NCI-H2171 (cell line): Measurements from ENCODE around the gene TOMM20.
"Not testable (repeated sequence)": the region's sequence is repeated elsewhere in the genome, so short reads cannot be mapped to it uniquely, and the experiment has no call there.

Experiments
- DNase-seq: peaks from one replicate; lab custom pipeline; 2025; lab: John Stamatoyannopoulos, UW

TOMM20 gene

DNA sequence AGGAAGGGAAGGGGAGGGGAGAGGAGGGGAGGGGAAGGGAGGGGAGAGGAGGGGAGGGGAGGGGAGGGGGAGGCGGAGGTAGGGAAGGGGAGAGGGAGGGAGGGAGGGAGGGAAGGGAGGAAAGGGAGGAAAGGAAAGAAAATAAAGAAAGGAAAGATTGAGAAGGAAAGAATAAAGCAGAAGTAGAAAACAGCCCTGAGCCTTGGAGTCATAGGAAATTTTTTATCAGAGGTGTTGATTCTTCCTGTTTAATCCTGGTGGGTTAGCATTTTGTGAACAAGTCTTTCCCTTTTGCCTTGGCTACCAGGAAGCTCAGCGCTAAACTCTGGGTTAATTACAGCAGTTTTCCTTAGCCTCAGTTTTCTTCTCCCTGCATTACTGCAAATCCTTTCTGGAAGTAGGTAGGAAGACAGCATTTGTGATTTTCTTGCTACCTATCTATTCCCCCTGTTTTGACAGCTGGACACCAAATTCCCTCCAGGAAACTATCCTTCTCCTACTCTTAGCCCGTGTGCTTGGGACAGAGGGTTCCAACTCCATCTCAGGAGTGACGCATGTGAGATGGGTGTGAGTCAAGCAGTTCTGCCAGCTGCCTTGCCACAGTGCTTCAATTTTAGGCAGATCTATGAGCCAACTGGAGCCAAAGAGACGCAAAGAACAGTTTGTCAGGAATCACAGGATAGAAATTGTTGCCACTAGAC, 26.9 kb downstream of the TOMM20 start:
- DNase-seq, result no peak

DNA sequence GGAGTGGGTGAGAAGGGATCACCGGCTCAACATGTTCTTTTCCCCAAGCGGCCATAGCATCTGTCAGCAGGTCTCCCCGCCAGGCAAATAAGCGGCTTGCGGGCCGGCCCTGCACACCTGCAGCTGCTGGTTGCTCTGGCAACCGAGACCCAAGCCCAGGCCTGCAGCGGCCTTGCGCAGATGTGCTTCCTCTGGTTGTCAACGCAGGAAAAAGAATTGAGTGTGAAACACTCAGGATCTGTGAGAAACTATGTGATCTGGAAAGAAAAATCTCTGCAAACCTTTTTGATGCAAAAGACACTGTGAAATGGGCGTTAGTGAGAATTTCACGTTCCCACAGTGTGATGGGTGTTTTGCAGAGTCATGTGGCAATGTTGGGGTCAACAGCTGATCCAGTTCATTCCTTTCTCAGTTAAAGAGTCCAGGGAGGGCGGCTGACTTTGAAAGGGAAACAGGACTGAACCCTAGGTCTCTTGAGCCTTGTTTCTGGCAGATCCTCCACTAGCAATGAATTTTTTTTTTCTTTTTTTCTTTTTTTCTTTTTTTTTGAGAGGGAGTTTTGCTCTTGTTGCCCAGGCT, 28.4 kb downstream of the TOMM20 start:
- no peak for DNase-seq

DNA sequence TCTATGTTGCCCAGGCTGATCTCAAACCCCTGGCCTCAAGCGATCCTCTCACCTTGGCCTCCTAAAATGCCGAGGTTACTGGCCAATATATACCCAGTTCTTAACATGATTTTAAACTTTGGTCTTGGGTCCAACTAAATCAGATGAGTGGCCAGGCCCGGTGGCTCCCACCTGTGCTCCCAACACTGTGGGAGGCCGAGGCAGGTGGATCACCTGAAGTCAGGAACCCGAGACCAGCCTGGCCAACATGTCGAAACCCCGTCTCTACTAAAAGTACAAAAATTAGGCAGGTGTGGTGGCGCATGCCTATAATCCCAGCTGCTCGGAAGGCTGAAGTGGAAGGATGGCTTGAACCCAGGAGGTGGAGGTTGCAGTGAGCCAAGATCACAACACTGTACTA, 29.6 kb downstream of the TOMM20 start:
- no peak for DNase-seq

DNA sequence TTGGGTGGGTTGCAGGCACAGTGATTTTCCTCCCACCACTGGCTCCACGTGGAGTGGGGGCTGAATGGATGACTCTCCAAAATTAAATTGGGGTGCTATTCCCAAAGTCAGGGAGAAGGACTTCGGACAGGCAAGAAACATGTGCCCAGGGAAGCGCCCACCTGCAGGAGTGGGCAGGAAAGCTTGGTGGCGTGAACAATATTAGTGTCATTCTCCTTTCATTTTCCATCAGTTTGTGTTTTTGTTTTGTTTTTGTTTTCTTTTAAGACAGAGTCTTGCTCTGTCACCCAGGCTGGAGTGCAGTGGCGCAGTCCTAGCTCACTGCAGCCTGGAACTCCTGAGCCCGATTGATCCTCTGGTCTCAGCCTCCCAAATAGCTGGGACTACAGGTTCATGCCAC, 30.1 kb downstream of the TOMM20 start:
- DNase-seq, result no peak

DNA sequence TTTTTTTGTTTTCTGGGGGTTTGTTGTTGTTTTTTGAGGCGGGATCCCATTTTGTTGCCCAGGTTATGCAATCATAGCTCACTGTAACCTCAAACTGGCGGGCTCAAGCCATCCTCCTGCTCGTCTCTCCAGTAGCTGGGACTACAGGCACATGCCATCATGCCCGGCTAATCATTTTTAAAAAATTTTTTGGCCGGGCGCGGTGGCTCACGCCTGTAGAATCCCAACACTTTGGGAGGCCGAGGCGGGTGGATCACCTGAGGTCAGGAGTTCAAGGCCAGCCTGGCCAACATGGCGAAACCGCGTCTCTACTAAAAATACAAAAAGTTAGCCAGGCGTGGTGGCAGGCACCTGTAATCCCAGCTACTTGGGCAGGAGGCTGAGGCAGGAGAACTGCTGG, 31.1 kb downstream of the TOMM20 start:
- not testable (repeated sequence) for DNase-seq

DNA sequence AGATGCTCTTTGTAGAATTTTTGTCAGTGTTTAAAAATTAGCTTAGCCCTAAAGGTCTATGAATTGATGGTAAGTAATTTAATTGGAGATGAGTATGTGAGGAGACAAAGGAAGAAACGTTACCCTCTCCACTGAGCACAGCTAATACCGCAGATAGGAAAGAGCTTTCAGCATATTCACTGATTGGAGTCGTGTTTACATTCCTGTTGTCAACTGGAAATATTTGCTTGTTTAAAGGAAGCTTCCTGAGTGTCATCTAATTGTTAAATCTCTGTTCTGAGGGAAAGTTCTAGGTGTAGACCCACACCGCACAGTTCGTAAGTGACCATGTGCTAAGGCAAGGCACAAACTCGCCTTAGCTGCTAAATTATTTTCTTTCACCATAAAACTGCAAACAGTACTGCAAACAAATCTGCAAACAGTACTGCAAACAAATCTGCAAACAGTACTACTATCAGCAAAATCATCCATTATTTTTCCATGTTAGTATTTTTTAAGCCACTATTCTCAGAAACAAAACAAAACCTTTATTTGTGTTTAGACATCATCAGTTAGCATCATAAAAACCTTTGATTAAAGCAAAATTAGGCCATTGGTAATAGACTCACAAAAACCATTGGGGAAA, 32.6 kb downstream of the TOMM20 start:
- no peak for DNase-seq

DNA sequence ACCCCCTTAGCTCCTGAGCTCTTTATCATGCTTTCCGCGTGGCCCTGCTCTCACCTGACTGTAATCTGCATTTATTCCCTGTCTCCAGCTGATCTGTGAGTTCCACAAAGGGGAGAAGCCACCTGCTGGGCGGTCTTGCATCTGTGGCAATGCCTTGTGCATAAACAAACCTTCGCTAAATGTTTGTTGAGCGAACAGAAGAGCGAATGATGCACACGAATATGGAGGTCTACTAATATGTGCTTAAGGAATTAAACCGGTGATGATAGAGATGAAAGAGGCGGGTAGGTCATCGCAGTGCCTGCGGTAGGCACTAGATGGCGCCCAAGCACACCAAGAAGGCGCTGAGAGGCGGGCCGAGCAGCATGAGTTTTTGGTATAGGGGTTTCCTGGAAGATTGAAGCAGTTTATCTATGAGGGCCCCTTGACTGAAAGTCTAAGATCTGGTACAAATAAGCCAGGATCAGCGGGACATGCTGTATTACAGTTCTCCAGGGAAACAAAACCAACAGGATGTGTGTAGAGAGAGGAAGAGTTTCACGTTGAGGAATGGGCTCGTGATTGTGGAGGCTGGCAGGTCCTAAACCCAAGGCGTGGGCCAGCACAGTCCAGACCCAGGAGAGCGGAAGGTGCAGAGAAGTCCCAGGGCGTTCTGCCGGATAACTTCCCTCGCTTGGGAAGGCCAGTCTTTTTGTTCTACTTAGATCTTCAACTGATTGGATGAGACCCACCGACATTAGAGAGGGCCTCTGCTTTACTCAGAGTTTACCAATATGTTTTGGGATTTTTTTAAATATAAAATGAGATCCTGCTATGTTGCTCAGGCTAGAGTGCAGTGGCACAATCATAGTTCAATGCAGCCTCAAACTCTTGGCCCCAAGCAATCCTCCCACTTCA, 34.7 kb downstream of the TOMM20 start:
- peak; percentile 45 for DNase-seq

DNA sequence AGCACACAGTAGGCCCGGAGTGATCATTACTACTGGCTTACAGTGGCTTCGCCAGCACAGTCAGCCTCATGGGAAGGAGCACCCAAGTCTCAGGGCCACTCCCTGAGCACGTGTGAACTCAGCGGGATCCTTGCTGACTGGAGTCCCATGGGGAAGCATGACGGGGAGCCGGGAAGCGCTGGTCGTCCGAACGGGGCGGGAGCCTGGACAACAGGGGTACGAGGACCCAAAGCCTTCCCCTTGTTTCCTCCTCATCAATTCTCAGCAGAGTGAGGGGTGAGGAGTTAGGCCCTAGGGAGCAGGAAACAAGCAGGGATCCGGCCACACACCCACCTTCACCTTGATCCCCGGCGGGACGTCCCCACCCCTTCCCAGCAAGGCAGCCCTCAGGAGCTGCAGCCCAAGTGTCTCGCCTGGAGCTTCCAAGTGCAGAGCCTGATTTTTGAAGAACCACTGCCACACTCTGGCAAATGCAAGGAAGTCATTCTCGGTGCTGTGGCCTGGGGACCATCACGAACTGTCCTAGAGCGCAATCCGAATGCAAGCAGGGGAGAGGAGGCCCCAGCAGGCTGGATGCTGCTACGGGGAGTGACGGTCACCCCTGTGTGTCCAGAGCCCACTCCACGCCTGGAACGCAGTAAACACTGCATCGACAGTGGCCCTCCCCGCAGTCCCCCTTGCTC, 35.5 kb downstream of the TOMM20 start:
- peak; percentile 59 for DNase-seq

DNA sequence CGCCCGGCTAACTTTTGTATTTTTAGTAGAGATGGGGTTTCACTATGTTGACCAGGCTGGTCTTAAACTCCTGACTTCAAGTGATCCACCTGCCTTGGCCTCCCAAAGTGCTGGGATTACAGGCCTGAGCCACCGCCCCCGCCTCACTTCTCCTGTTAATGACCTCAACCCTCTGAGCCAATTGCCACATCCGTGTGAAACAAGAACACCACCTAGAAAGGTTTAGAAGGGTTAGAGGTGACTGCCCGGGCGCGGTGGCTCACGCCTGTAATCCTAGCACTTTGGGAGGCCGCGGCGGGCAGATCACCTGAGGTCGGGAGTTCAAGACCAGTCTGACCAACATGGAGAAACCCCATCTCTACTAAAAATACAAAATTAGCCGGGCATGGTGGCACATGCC, 36.2 kb downstream of the TOMM20 start:
- not testable (repeated sequence) for DNase-seq

DNA sequence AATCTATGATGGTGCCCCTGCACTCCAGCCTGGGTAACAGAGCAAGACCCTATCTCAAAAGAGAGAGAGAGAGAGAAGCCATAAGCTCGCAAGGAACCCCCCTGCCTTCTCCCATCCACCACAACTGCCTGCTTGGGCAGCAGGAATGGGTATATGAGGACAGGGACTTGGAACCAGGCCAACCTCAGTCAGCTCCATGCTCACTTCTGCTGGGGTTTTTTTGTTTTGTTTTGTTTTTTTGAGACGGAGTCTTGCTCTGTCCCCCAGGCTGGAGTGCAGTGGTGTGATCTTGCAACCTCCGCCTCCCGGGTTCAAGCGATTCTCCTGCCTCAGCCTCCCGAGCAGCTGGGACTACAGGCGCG, 36.6 kb downstream of the TOMM20 start:
- not testable (repeated sequence) for DNase-seq

DNA sequence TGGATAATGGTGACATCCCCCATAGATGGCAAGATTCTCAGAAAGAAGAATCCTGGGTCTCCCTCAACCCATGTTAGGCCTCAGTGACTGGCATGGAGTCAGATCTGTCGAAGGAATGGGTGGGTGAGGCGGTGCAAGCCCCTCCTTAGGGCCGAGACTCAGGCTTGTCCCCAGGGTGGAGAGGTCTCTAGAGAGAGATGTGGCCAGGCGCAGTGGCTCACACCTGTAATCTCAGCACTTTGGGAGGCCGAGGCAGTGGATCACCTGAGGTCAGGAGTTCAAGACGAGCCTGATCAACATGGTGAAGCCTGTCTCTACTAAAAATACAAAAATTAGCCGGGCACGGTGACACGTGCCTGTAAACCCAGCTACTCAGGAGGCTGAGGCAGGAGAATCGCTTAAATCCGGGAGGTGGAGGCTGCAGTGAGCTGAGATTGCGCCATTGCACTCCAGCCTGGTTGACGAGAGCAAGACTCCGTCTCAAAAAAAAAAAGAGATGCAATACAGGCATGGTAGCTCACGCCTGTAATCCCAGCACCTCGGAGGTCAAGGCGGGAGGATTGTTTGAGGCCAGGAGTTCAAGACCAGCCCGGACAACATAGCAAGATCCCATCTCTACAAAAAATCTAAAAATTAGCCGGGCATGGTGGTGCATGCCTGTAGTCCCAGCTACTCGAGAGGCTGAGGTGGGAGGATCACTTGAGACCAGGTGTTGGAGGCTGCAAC, 37.2 kb downstream of the TOMM20 start:
- not testable (repeated sequence) for DNase-seq

DNA sequence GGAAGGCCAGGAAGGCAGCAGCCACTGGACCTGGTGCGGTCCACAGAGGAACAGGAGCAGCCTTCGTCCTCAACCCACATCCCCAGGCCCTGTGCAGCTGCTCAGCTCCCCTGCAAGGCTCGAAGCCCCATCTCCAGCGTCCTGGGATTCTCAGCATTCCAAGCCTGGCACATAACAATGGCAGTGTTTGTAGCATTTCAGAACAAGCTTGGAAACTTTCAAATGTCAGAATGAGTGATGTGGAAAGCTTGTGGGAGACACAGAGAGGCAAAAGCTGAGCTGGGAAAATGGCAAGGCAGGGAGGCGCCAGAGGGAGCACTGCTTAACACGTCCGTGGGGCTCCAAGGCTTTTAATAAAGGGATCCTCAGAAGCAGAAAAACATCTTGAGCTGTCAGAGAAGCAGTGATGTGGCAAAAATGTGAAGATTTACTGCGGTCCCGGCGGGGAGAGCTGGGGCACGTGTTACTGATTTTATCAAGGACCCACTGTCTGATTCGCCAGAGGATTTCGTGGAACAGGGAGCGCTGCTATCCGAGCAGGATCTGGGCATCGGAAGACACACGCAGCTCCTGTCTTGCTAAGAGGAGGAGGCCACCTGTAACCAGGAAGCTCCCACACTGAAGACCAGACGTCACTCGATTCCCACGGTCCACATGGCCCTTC, 38.1 kb downstream of the TOMM20 start:
- peak; percentile 84 for DNase-seq

DNA sequence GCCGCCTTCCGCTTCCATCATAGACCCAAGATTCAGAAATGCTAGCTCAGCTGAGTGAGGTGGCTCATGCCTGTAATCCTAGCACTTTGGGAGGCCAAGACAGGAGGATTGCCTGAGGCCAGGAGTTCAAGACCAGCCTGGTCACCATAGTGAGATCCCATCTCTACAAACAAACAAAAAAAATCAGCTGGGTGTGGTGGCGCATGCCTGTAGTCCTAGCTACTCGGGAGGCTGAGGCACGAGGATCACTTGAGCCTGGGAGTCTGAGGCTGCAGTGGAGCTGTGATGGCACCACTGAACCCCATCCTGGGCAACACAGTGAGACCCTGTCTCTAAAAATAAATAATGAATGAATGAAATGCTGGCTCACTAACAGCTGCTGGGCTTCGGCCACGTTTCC, 39.7 kb downstream of the TOMM20 start:
- no peak for DNase-seq

DNA sequence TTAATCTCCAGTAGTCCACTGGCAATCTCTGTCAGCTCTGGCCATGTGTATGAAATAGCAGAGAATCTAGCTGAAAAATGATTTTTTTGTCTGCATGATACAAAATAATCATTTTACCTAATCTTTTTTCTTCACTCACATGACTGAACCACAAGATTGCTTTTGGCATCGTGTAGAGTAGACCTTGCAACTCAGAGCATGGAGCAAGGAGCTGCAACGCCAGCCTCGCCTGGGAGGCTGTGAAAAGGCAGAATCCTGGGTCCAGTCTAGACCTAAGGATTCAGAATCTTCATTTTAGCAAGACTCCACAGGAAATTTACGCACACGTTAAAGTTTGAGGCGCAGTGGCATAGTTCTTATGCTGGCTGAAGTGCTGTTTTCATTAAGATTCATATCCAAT, 40.2 kb downstream of the TOMM20 start:
- no peak for DNase-seq

DNA sequence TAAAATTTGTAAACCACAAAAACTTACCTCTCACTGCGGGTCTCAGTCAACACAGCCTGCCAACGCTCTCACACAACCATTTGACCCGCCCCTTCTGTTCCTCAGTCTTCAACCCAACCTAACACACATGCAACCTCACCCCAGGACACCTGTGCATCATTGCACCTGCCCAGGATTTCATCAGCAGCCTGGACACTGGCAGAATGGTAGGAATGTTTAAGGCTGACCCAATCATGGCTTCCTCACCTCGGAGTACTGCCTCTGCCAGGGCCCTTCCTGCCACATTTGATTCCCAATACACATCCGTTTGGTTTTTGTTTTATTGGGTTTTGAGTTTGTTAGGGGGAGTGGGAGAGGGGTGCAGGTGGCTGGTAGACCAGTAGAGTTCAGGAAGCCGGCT, 40.7 kb downstream of the TOMM20 start:
- no peak for DNase-seq

DNA sequence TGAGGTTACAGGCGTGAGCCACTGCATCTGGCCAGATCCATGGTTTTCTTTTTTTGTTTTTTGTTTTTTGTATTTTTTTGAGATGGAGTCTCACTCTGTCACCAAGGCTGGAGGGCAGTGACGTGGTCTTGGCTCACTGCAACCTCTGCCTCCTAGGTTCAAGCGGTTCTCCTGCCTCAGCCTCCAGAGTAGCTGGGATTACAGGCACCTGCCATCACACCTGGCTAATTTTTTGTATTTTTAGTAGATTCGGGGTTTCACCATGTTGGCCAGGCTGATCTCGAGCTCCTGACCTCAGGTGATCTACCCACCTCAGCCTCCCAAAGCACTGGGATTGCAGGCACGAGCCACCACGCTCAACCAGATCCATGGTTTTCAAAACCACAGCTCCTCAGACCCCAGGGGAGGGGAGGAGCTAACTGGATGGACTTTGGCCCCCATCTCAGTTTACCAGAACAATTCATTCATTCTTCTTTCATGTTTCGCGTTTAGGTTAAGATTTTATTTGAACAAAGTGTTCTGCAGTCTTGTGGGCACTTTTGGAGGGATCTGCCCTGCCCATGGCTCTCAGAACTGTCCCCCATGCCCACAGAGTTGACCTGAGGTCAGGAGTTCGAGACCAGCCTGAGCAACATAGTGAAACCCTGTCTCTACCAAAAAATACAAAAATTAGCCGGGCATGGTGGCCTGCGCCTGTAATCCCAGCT, 43.1 kb downstream of the TOMM20 start:
- DNase-seq, result not testable (repeated sequence)

DNA sequence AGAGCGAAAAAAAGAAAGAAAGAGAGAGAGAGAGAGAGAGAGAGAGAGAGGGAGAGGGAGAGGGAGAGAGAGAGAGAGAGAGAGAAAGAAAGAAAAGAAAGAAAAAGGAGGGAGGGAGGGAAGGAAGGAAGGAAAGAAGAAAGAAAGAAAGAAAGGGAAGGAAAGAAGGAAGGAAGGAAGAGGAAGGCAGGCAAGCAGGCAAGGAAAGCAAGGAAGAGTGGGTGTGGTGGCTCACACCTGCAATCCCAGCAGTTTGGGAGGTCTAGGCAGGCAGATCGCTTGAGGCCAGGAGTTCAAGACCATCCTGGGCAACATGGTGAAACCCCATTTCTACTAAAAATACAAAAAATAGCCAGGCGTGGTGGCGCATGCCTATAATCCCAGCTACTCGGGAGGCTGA, 47.8 kb downstream of the TOMM20 start:
- DNase-seq, result not testable (repeated sequence)

DNA sequence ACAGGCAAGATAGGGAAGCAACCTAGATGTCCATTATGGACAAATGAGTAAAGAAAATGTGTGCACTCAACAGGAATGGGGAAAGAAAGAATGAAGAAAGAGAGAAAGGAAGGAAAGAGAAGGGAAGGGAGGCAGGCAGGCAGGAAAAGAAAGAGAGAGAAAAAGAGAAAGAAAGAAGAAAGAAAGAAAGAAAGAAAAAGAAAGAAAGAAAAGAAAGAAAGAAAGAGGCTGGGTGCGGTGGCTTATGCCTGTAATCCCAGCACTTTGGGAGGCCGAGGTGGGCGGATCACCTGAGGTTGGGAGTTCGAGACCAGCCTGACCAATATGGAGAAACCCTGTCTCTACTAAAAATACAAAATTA, 48.4 kb downstream of the TOMM20 start:
- DNase-seq, result not testable (repeated sequence)

DNA sequence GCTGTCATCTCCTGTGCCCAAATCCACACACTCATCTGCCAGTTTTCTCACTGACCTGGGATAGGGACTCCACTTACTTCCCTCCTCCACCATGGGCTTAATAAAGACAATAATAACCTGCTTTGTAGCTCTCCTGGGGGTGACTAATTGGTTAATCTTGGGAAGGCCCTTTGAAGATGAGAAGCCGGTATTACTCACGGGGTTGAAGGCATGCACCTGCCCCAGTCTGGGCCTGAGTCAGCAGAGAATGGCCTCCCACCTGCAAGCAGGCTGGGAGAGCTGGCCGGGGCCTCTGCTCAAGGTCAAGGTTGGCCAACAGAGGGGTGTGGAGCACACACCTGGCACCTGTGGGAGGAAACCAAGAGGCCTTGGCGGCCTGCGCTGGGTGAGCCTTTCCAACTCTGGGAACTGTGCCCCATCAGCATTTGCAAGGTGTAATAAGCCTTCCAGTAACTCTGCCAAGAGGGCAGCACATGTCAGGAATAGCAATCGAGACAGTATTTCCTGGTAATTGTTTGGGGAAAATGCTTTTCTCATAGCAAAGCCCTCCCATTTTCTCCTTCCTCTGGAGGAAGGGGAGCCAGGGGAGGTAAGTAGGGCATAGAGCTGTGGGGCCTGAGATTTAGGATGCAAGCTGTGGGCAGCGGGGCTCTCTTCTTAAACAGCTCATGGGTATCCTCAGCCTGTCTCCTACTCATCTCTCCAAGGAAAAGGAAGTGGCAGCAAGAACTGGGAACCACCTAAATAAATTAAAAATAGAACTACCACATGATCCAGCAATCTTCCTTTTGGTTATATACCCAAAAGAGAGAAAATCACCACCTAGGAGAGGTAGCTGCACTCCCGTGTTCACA, 49.0 kb downstream of the TOMM20 start:
- no peak for DNase-seq
